GM21619 (cell line): ENCODE measurements around the gene PHEX.
A peak's percentile ranks its signal among the peaks of the same experiment; 100 is the strongest.

Experiments
- ATAC-seq: cut with Tn5 transposase; IDR thresholded peaks from one replicate; pipeline ENCODE4 v1.9.1; 2021; ENCODE audit not compliant: unreplicated experiment

Gene PHEX

GRCh38 chrX:22039541-22039940, 7.4 kb downstream of the PHEX start:
- no peak for ATAC-seq

- no peak for ATAC-seq
These were observed 8.1 kb downstream of the PHEX start for GRCh38 chrX:22040184-22040583.

- no peak for ATAC-seq
These were observed 9.9 kb downstream of the PHEX start for GRCh38 chrX:22041907-22042530.

- ATAC-seq = no peak
These were observed 11.7 kb downstream of the PHEX start for GRCh38 chrX:22043872-22044271.

- ATAC-seq = no peak
These were observed 15.3 kb downstream of the PHEX start for GRCh38 chrX:22047468-22047867.

GRCh38 chrX:22053481-22053880, 21.4 kb downstream of the PHEX start:
- ATAC-seq = no peak

GRCh38 chrX:22056235-22056634, 24.1 kb downstream of the PHEX start:
- no peak for ATAC-seq

- ATAC-seq = no peak
These were observed 25.5 kb downstream of the PHEX start for GRCh38 chrX:22057667-22058066.

- no peak for ATAC-seq
These were observed 27.6 kb downstream of the PHEX start for GRCh38 chrX:22059775-22060174.

GRCh38 chrX:22060415-22061280, 28.5 kb downstream of the PHEX start:
- ATAC-seq = peak; percentile 63

- peak; percentile 80 for ATAC-seq
These were observed 31.2 kb downstream of the PHEX start for GRCh38 chrX:22063284-22063683.

- no peak for ATAC-seq
These were observed 37.5 kb downstream of the PHEX start for GRCh38 chrX:22069586-22069985.

GRCh38 chrX:22073928-22074327, 41.8 kb downstream of the PHEX start:
- ATAC-seq = no peak

GRCh38 chrX:22078117-22078516, 46.0 kb downstream of the PHEX start:
- ATAC-seq = no peak

- ATAC-seq = no peak
These were observed 49.5 kb downstream of the PHEX start for GRCh38 chrX:22081475-22082092.

GRCh38 chrX:22086003-22086402, 53.9 kb downstream of the PHEX start:
- no peak for ATAC-seq

- no peak for ATAC-seq
These were observed 55.0 kb downstream of the PHEX start for GRCh38 chrX:22087011-22087557.

GRCh38 chrX:22088326-22088725, 56.2 kb downstream of the PHEX start:
- ATAC-seq = no peak

- ATAC-seq = no peak
These were observed 58.1 kb downstream of the PHEX start for GRCh38 chrX:22090181-22090580.

- ATAC-seq = no peak
These were observed 61.4 kb downstream of the PHEX start for GRCh38 chrX:22093550-22093949.

GRCh38 chrX:22095286-22095685, 63.2 kb downstream of the PHEX start:
- no peak for ATAC-seq

GRCh38 chrX:22095856-22096255, 63.7 kb downstream of the PHEX start:
- ATAC-seq = no peak
